Neural crest cell (in vitro differentiated cells): ENCODE data around the gene ZNF764. TPM values are rescaled to one million over a fixed set of nuclear protein-coding genes. Genes with fewer than 3 reads are reported as not detected.

Experiments used
- DNase-seq: peaks from one replicate; pipeline ENCODE4 v3.0.0; 2021; ENCODE audit warnings: low read depth, mixed read lengths, low spot score
- H3K27ac Mint-ChIP-seq: one replicate; pipeline ENCODE4 v1.8.0; 2021; ENCODE audit warnings: mild to moderate bottlenecking, mixed read lengths; ENCODE audit not compliant: unreplicated experiment
- H3K27me3 Mint-ChIP-seq: 2 replicates; pipeline ENCODE4 v1.8.0; 2021; ENCODE audit warnings: low read depth, mild to moderate bottlenecking, mixed read lengths
- H3K36me3 Mint-ChIP-seq: 2 replicates; pipeline ENCODE4 v1.8.0; 2021; ENCODE audit warnings: low read depth, mild to moderate bottlenecking, mixed read lengths
- H3K4me1 Mint-ChIP-seq: 2 replicates; pipeline ENCODE4 v1.8.0; 2021; ENCODE audit warnings: mixed read lengths
- H3K4me3 Mint-ChIP-seq: one replicate; pipeline ENCODE4 v1.8.0; 2021; ENCODE audit warnings: mild to moderate bottlenecking, mixed read lengths
- H3K9me3 Mint-ChIP-seq: 2 replicates; pipeline ENCODE4 v1.8.0; 2021; ENCODE audit warnings: mixed read lengths
- CTCF ChIP-seq: fragments of 200-600 bp; sonication (generic); conservative IDR thresholded peaks from 2 replicates; pipeline ENCODE4 v1.5.0; 2021; ENCODE audit warnings: antibody characterized with exemption, mild to moderate bottlenecking
- total RNA-seq: library from RNA; stranded (reverse); gene quantifications from 2 replicates; pipeline ENCODE4 v1.2.1, GENCODE V29; 2021

The ZNF764 gene
- total RNA-seq, 1 donor from 2014 or later, result 22.3 TPM

GRCh38 chr16:30567991-30568638, 9.9 kb upstream of the ZNF764 start:
- H3K27ac Mint-ChIP-seq, result no peak overlapping the region
- H3K36me3 Mint-ChIP-seq, result no peaks in the 10 kb centered on the region
- no peaks in the 10 kb centered on the region for H3K9me3 Mint-ChIP-seq
- DNase-seq, result no peak
- TF ChIP-seq CTCF, result no peak
- peak overlapping the region; percentile 34 for H3K4me3 Mint-ChIP-seq
- H3K4me1 Mint-ChIP-seq, result peaks cover 26% of the 10 kb centered on the region
- H3K27me3 Mint-ChIP-seq, result no peaks in the 10 kb centered on the region

GRCh38 chr16:30567160-30567990, 9.2 kb upstream of the ZNF764 start:
- no peak for TF ChIP-seq CTCF
- Mint-ChIP-seq H3K4me1 (peaks cover 24% of the 10 kb centered on the region), H3K27ac (no peak overlapping the region), H3K36me3 (no peaks in the 10 kb centered on the region), H3K27me3 (no peaks in the 10 kb centered on the region), H3K4me3 (peak overlapping the region; percentile 34), H3K9me3 (no peaks in the 10 kb centered on the region)
- no peak for DNase-seq

GRCh38 chr16:30566531-30566930, 8.4 kb upstream of the ZNF764 start:
- H3K27ac Mint-ChIP-seq, result no peak overlapping the region
- peak overlapping the region; percentile 65 for H3K4me3 Mint-ChIP-seq
- DNase-seq, result no peak
- H3K4me1 Mint-ChIP-seq, result peaks cover 16% of the 10 kb centered on the region
- H3K36me3 Mint-ChIP-seq, result no peaks in the 10 kb centered on the region
- no peak for TF ChIP-seq CTCF
- H3K27me3 Mint-ChIP-seq, result no peaks in the 10 kb centered on the region
- H3K9me3 Mint-ChIP-seq, result no peaks in the 10 kb centered on the region

GRCh38 chr16:30565984-30566383, 7.8 kb upstream of the ZNF764 start:
- Mint-ChIP-seq H3K27ac (peak overlapping the region; percentile 20), H3K27me3 (no peaks in the 10 kb centered on the region), H3K36me3 (no peaks in the 10 kb centered on the region), H3K9me3 (no peaks in the 10 kb centered on the region), H3K4me1 (peaks cover 15% of the 10 kb centered on the region), H3K4me3 (peak overlapping the region; percentile 65)
- TF ChIP-seq CTCF, result no peak
- no peak for DNase-seq

GRCh38 chr16:30565526-30565925, 7.4 kb upstream of the ZNF764 start:
- TF ChIP-seq CTCF, result no peak
- no peak overlapping the region for H3K27ac Mint-ChIP-seq

More at GRCh38 chr16:30565526-30565925, 7.4 kb upstream of the ZNF764 start:
- Mint-ChIP-seq H3K9me3 (no peaks in the 10 kb centered on the region), H3K36me3 (no peaks in the 10 kb centered on the region), H3K27me3 (no peaks in the 10 kb centered on the region), H3K4me3 (peak overlapping the region; percentile 44), H3K4me1 (peaks cover 11% of the 10 kb centered on the region)
- DNase-seq, result no peak
